OCI-LY3 (cell line): ENCODE data around the gene LRRN4CL.

Source experiments
- CTCF ChIP-seq: fragments of 200-600, 300-600 bp; sonication (generic); IDR thresholded peaks from 2 replicates; pipeline ENCODE4 v1.5.1; 2014; ENCODE audit warnings: antibody characterized with exemption, low read length, low read depth
- EZH2phosphoT487 ChIP-seq: fragments of 200-600 bp; shearing (Covaris generic); IDR thresholded peaks from 2 replicates; pipeline ENCODE4 v1.6.1; 2018; ENCODE audit warnings: antibody characterized with exemption, mixed run types, low read depth

GRCh38 chr11:62716206-62716605 is 26.9 kb upstream of the LRRN4CL start:
- TF ChIP-seq CTCF (no peak), EZH2phosphoT487 (no peak)
